NCI-H2227 (cell line): ENCODE measurements around the gene CAMTA1.

Experiments
- DNase-seq: peaks from one replicate; lab custom pipeline; 2025; ENCODE audit not compliant: unreplicated experiment; lab: John Stamatoyannopoulos, UW

CAMTA1 gene

DNA sequence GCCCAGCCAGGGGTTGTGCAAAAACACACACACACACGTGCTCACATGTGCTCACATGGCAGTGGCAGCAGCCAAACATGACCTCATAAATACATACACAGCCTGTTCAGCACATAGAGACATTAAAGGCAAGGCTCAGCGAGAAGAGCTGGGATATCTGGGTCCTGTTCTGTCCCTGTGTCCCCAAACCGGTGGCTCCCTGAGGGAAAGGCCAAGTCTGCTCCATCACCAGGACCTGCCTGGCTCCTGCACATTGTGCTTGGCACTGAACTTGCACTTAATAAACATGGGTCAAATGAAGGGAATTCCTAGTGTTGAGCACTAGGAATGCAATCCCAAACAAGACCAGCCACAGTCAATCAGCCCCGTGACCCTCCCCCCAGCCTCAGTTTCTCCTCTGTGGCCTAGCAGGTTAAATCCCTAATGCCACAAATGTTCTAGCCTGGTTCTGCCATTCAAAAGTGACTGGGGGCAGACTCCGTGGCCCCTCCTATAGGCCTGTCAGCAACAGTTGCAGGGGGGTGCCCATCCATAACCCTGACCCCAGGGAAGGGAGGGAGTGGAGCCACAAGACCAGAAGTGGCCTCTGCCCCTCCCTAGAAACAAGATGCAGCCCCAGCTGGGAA lies 825.0 kb downstream of the CAMTA1 start:
- no peak for DNase-seq

DNA sequence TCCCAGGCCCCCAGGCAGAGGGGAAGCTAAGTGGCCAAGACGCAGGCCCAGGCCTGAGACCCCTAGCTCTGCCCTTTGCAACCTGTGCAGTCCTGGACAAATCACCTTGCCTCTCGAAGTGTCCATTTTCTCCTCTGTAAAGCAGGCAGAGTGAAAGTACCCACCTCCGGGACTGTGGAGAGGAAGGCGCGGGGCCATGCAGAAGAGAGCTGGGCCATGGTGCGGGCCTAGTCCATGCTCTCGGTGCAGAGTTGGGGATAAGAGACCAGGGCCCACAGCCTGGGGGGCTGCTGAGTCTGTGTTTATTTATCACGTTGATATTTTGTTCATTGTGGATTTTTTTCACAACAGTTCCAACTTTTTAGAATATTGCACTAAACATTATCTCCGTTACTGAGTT lies 825.7 kb downstream of the CAMTA1 start:
- no peak for DNase-seq

DNA sequence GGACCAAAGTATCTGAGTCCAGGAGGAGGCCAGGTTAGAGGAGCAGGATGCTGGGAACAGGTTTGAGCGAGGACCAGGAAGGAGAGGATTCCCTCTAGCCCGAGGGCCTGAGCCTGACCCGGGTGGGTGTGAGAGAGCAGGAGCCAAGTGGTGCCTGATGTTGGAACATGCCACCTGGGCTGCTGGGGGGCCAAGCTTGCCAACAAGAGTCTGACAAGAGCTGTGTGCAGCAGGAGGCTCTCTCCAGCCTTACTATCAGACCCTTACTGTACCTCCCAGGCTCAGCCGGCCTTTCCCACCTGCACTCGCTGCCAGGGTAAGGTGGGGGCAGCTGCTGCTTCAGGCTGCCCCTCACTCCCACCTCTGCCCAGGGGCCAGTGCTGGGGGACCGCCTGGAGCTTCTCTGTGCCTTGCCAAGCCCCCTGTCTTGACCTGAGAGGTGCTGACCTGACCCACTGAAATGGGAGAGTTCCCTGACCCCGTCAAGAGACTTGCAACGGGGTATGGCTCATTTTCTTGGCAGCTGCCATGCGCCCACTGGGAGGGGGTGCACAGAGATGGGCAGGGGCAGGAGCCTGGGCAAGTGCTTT lies 826.3 kb downstream of the CAMTA1 start:
- DNase-seq = no peak

DNA sequence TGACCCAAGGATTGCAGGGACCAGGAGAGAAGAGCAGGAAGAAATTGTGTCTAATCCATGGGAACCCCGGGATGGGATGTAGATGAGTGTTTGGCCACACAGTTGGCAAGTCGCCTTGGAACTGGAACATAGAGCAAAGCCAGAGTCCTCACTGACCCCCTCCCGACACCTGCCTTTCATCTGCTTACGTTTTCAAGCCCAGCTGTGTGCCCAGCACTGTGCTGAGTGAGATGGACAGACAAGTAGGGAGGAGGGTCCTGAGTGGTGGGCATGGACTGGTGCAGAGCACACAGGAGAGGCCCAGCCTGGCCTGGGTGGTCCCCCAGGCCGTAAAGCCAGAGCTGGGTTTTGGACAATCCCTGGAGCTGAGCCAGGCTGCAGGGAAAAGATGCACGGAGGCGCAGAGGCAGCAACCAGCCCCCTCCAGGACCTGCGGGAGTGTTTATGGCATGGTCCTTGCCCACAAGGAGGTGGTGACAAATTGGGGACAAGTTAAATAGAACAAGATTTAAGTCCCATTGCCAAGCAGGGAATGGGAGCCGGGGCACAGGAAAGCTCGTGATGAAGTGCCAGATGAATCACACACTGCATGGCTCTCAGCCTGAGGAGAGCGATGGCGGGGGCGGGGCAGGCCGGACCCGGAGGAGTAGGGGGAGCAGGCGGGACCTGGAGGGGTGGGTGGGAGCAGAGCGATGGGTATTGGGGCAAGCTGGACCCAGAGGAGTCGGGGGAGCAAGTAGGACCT lies 828.0 kb downstream of the CAMTA1 start:
- DNase-seq = no peak

DNA sequence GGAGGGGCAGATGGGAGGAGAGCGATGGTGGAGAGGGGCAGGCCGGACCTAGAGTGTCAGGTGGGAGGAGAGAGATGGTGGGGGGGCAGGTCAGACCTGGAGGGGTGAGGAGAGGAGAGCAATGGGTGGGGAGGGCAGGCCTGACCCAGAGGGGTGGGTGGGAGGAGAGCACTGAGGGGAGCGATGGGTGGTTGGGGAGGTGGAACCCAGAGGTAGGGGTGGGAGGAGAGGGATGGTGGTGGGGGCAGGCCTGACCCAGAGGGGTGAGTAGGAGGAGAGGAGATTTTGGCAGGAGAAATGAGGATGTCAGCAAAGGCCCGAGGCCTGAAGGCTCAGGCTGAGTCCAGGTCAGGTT lies 828.6 kb downstream of the CAMTA1 start:
- no peak for DNase-seq

DNA sequence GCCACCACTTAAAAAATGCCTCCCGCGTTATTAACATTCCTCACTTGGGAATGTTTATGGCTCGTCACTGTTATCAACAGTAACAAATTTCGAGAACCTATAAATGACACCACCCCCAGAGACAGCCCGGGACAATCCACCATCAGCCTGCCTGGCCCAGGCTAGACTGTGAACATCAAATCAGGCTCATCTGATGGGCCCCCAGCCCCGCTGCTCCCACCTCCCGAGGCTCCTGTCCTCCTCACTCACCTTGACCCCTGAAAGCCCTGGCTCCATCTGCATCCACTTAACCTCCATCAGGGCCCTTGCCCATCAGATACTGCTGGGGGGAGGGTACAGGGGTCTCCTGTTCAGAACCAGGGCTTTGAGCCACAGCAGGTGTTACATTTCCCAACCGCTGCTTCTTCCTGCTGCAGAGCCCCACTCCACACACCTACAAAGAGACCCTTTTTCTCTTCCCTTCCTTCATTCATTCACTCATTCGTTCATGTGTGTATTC lies 829.4 kb downstream of the CAMTA1 start:
- DNase-seq = no peak

DNA sequence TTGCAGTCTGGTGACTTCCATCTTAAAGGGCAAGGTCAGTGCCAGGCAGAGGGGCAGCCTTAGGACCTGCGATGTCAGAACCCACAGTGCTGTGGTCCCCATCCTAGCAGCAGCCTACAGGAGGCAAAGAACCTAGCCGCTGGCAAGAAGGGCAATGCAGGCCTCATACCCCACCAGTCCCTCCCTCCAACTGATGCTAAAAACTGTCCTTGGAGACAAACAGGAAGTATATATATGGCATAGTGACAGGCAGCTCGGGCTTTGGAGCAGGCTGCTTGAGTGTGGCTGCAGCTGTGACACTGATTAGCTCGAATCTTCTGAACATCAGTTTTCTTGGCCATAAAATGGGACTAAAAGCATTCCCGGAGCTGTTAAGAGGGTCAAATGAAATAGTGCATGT lies 829.9 kb downstream of the CAMTA1 start:
- DNase-seq = no peak

DNA sequence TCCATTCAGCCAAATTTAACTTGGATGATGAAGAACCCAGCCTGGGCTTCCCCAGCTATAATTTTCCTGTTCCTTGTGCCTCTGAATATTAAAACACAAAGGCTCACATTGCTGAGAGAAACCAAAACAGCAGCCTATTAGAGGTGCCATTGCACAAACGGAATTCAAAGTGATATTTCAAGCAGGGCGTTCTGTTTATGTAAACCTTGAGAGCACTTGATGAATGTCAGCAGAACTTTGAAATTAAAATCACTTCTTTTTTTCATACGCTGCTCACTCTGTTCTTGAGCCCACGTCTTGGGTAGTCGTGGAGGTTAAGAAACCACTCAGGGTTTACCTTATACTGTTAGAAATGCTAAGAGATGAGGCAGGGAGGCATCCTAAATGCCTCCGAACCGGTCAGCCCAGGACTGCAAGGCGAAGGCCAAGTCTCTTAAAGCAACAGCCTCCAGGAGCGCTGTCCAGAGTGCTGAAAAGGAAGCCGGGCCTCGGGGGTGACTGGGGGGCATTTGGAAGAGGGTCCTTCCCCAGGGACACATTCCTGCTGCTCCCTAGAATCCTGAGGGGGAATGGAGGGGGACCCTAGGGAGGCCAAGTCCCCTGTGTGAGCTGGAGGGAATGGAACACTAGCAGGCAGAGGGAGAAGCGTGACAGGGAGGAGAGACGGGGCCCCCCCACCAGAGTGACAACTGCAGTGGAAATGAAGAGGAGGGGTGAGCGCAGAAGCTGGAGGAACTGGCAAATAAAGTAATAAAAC lies 831.0 kb downstream of the CAMTA1 start:
- DNase-seq = no peak

DNA sequence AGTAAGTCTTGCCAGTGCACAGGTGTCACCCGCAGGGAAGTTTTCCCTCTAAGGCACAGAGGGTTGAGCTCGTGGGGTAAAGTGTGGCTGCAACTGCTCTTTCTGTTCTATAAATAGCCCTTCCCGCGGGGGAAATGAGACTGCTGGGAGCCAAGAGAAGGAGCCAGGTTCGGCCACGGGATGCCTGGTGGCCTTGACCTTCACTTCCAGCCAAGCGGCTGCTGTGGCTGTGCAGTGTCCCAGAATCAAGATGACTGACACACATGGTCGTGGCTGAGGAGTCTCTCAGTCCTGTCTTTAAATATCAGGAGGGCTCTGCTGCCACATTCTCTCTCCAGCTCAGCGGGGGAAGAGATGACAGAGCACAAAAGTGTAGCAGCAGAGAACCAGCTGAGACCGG lies 831.7 kb downstream of the CAMTA1 start:
- no peak for DNase-seq

DNA sequence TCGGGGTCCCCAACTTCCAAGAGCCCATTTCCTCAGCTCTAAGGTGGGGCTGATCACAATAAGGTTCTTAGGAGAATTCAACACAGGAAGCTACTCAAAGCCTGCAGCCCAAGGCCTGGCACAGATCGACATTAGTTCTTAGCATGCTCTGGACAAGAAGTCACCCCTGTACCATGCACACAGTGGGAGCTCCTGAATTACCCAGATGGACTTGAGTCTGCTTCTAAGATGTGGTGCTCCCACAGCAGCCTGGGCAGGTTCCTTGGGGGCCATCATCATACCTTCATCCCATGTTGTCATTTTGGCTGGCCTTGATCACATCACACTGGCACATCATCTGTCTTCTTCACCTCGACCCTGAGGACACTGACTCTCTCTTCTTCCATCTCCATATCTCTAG lies 832.6 kb downstream of the CAMTA1 start:
- DNase-seq = no peak

DNA sequence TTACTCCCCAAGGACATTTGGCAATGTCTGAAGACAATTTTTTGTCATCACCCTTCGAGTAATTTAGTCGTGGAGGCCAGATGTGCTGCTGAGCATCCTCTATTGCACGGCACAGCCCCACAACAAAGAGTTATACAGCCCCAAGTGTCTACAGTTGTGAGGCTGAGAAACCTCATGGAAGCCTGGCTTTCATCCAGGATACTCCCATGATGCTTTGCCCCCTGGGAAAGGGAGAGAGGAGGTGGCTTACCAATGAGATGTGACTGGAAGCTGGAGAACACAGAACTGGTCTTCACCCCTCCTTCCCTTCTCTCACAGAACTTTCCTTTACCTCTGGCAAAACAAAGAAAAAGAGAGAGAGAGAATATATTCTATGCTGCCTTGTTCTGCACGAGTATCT lies 834.9 kb downstream of the CAMTA1 start:
- no peak for DNase-seq

DNA sequence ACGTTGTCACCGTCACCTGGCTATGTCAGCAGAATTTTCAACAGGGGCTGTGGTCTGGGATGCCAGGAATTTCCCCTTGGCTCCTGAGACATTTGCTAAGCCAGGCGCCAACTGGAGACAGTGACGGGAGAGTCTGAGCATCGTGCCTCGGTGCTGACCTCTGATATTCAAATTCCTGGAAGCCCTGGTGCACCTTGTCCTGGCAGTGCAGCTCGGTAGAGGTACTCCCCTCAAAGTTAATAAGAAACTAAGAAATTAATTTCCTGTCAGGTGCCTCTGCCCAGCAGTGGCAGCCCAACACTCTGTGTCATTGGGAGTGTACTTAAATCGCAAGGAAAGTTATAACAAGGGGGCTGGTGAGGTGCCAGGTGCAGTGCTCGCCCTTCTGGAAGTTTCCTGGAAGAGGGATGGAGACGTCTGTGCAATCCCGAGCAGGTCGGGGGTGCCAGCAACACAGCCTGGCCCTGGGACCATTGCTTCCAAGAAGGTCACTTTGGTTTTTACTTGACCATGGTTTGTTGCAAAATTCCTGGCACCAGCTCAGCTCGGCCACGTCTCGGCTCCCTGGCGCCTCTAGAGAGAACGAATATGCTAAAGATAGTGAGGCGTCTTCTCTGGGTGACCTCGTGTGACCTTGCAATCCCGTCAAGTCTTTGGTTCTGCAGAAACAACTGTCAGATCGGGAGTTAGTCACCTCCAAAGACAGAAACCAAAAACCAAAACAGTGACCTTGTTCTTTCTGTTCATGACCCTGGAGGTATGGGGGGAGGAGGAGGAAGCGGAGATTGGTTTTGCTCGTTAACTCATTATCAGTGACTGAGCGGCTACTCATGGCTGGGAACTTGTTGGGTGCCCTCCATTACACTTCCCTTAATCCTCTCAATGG lies 836.3 kb downstream of the CAMTA1 start:
- no peak for DNase-seq

DNA sequence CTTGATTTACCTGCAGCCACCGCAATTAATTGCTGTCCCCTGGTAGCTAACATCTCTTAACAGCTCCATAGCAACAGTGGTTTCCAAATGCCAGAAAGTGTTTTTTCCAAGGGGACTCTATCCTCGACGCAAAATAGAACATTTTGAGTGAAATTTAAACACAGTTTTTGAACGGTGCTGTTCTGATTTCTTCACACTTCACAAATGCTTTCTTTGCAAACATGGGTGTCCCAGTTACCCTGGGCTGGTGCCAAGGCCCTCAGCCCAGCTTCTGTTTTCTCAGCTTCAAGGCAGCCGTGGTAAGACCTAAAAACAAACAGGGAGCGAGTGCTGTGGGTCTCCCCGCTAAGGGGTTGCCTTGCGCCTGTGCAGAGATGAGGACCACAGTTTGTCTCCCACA lies 838.6 kb downstream of the CAMTA1 start:
- DNase-seq = no peak

DNA sequence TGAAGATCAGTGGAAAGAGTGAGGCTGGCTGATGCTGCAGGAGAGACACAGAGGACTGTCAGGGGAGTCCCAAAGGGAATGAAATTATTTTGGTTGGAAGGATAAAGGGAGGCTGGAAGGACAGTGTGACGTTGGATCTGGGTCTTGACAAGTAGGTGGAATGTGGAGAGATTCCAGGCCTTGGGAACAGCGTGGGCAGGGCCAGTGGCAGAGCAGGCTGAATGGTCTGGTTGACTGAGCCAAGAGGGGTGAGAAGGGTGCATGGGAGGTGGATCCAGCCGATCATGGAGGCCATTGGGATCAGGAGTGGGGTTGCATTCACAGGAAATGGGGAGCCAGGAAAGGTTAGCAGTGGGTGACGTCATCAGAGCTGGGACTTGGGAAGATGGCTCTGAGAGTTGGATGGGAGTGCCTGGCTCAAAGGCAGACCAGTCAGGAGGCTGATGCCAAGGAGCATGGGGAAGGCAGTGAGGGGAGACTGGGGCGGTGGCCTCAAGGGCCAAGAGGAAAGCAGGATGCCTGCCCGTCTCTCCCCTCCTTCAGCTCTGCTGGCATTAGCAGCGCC lies 839.6 kb downstream of the CAMTA1 start:
- DNase-seq = no peak

DNA sequence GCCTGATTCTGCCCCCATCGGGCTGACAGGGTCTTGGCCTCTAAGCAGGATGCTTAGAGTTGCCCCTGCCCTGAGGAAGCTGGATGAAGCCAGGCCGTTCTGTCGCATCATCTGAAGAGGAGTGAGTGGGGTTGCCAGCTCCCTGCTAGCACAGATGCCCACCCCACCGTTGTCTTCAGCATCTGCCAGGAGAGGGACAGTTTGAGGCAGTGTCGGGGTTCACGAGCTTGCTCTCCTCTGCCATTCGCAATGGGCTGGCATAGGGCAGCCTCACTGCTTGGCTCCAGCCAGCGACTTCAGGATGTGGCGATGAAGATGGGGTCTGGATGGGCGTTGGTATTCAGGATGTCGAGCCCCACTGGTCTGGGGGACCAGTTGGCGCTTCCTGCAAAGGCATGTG lies 840.1 kb downstream of the CAMTA1 start:
- DNase-seq = no peak

DNA sequence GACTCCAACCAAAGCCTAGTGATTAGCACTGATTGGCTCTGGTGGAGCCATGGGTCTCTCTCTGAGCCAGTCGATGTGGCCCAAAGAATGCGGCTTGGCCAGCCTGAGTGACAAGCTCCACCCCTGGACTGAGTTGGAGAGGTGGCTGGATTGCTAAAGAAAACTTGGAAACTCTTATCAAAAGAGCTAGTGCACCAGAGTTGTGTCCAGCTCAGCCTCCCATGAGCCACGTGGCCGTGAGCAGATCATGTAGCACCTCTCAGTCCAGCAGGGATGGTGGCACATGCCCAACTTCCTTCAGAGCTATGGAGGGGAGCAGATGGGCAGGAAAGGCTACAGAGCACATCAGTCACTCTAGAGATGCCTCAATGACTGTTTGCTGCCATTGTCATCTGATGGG lies 843.0 kb downstream of the CAMTA1 start:
- DNase-seq = no peak

DNA sequence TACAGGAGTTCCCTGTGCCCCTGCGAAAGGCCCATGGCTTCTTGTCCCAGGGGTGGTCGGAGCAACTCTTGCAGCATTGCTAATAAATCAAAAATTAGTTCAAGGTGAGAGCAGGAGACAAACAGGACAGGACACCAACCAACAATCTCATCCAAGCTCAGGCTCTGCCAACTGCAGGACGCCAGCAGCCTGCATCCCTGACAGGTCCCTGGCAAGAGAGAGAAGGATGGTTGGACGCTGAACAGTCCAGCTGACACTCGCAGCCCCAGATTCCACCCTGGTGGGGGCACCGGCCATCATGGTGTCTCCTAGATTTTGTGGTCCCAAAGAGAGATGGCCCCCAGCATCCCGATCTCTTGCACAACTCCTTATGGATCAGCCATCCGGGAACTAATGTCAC lies 843.8 kb downstream of the CAMTA1 start:
- DNase-seq = no peak

DNA sequence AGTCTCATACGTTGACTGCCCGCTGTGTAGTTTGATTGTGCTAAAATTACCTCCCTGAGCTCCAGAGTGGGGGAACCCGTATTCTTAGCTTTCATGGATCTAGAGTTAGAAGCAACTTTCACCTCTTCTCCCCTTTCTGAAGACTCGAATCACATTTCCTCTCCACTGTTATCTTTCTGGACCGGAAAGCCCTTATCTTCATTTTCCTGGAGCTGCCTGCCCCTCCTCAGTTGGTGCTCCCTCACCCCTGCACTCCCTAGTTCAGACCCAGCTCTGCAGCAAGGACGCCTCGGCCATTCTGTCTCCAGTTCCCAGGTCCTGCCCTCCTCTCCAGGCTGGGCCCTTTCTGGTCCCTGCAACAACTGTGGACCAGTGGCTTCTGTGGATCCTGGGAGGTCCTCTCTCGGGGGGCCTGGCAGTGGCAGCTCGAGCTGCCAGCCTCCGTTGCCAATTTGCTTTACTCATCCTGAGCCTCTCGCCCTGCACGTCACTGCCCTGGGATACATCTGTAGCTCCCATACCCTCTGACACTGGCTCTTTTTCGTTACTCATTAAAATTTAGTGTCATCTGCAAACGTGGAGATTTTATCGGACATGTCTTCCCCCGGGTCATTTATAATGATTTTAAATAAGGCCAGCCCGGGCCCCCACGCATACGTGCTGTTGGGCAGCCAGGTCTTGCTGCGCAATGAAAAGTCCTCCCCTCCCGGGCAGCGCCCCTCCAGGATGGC lies 844.4 kb downstream of the CAMTA1 start:
- DNase-seq = no peak

DNA sequence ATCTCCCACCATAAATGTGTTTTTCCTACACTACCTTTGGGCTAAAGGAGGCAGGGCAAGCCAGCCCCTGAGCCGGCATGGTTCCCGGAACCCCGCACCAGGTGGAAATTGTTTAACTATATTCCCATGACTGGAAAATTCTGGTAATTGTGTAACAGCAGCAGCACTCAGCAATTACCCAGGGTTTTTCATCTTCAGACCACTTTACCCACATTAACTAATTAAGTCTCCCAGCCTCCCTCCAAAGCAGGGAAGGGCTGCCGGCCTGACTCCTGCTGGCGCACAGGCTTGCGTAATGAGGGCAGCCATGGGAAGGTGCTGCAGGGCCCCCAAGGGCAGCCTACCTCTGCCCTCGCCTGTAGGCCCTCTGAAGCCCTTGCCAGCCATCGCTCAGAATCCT lies 845.1 kb downstream of the CAMTA1 start:
- DNase-seq = peak; percentile 85

DNA sequence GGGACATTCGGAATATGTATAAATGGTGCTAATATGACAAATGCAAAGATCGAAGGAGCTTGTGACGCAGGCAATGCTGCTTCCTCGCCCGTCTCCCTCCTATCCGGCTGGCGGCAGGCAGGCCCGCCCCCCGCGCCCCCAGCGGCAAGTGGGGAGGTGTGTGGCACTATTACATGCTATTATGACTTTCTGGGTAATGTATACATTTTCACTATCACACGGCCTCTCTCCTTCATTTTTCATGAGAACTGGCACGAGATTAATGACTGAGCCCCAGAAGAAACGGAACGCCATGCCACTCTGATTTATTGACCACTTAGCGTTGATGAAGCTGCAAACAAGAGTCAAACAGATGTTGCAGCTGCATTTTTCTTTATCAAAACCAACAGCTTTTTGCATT lies 846.9 kb downstream of the CAMTA1 start:
- DNase-seq = peak; percentile 25
